Measurements from ENCODE around the gene TBC1D22A. TPM values are rescaled to one million over a fixed set of nuclear protein-coding genes. Genes with fewer than 3 reads are reported as not detected.

Gene TBC1D22A
- total RNA-seq, 2 experiments from 2014 or later: 33.2 to 34.9 TPM

- DNase-seq: no peak
- Mint-ChIP-seq H3K4me1 (ENCODE audit: low read depth) (no peaks in the 10 kb centered on the region), H3K4me3 (no peak overlapping the region), H3K9me3 (no peaks in the 10 kb centered on the region), H3K36me3 (no peaks in the 10 kb centered on the region), H3K27me3 (no peaks in the 10 kb centered on the region), H3K27ac (no peak overlapping the region)
- ChIA-PET CTCF (no interaction called here), POLR2A (no interaction called here)
- intact Hi-C loops (cut with micrococcal nuclease): no loop called here
Observed at GRCh38 chr22:47031628-47031915, 269.1 kb downstream of the TBC1D22A start.

GRCh38 chr22:47032091-47032943 lies 269.9 kb downstream of the TBC1D22A start:
- DNase-seq: no peak
- Mint-ChIP-seq H3K27me3 (no peaks in the 10 kb centered on the region), H3K9me3 (no peaks in the 10 kb centered on the region), H3K4me1 (ENCODE audit: low read depth) (no peaks in the 10 kb centered on the region), H3K4me3 (no peak overlapping the region), H3K27ac (no peak overlapping the region), H3K36me3 (no peaks in the 10 kb centered on the region)
- CTCF ChIA-PET: no interaction called here
- POLR2A ChIA-PET: no interaction called here
- intact Hi-C loops (cut with micrococcal nuclease): no loop called here

- intact Hi-C loops (cut with micrococcal nuclease): no loop called here
- H3K9me3 Mint-ChIP-seq: no peaks in the 10 kb centered on the region
- H3K36me3 Mint-ChIP-seq: no peaks in the 10 kb centered on the region
- POLR2A ChIA-PET: no interaction called here
- H3K27me3 Mint-ChIP-seq: no peaks in the 10 kb centered on the region
- DNase-seq: no peak
- H3K4me1 Mint-ChIP-seq (ENCODE audit: low read depth): no peaks in the 10 kb centered on the region
- no peak overlapping the region for H3K4me3 Mint-ChIP-seq
- CTCF ChIA-PET: no interaction called here
- no peak overlapping the region for H3K27ac Mint-ChIP-seq
Observed at GRCh38 chr22:47032956-47033647, 270.7 kb downstream of the TBC1D22A start.

- Mint-ChIP-seq H3K4me3 (no peak overlapping the region), H3K27me3 (no peaks in the 10 kb centered on the region), H3K9me3 (no peaks in the 10 kb centered on the region), H3K27ac (no peak overlapping the region), H3K36me3 (no peaks in the 10 kb centered on the region), H3K4me1 (ENCODE audit: low read depth) (no peaks in the 10 kb centered on the region)
- no peak for DNase-seq
- intact Hi-C loops (cut with micrococcal nuclease): no loop called here
- CTCF ChIA-PET: no interaction called here
- POLR2A ChIA-PET: no interaction called here
Observed at GRCh38 chr22:47033648-47034000, 271.2 kb downstream of the TBC1D22A start.

- no peak for DNase-seq
- POLR2A ChIA-PET: no interaction called here
Observed at GRCh38 chr22:47034076-47034808, 271.8 kb downstream of the TBC1D22A start.

GRCh38 chr22:47034905-47035419 lies 272.5 kb downstream of the TBC1D22A start:
- H3K36me3 Mint-ChIP-seq: peaks cover 1% of the 10 kb centered on the region
- no peak overlapping the region for H3K4me3 Mint-ChIP-seq
- peaks cover 3% of the 10 kb centered on the region for H3K4me1 Mint-ChIP-seq (ENCODE audit: low read depth)
- ChIA-PET POLR2A (no interaction called here), CTCF (no interaction called here)
- no peaks in the 10 kb centered on the region for H3K27me3 Mint-ChIP-seq
- no peak for DNase-seq
- no peaks in the 10 kb centered on the region for H3K9me3 Mint-ChIP-seq
- intact Hi-C loops (cut with micrococcal nuclease): no loop called here
- H3K27ac Mint-ChIP-seq: no peak overlapping the region

More at GRCh38 chr22:47034076-47034808, 271.8 kb downstream of the TBC1D22A start:
- Mint-ChIP-seq H3K4me1 (ENCODE audit: low read depth) (peaks cover 3% of the 10 kb centered on the region), H3K36me3 (no peaks in the 10 kb centered on the region), H3K4me3 (no peak overlapping the region), H3K9me3 (no peaks in the 10 kb centered on the region), H3K27ac (no peak overlapping the region), H3K27me3 (no peaks in the 10 kb centered on the region)
- CTCF ChIA-PET: no interaction called here
- intact Hi-C loops (cut with micrococcal nuclease): no loop called here

- intact Hi-C loops (cut with micrococcal nuclease): no loop called here
- no peak overlapping the region for H3K27ac Mint-ChIP-seq
Observed at GRCh38 chr22:47035425-47035881, 273.0 kb downstream of the TBC1D22A start.

GRCh38 chr22:47036352-47036751 lies 273.9 kb downstream of the TBC1D22A start:
- ChIA-PET CTCF (no interaction called here), POLR2A (no interaction called here)
- no peaks in the 10 kb centered on the region for H3K9me3 Mint-ChIP-seq
- intact Hi-C loops (cut with micrococcal nuclease): no loop called here
- H3K36me3 Mint-ChIP-seq: peaks cover 1% of the 10 kb centered on the region
- no peaks in the 10 kb centered on the region for H3K27me3 Mint-ChIP-seq
- no peak for DNase-seq
- H3K27ac Mint-ChIP-seq: no peak overlapping the region
- no peak overlapping the region for H3K4me3 Mint-ChIP-seq
- peaks cover 3% of the 10 kb centered on the region for H3K4me1 Mint-ChIP-seq (ENCODE audit: low read depth)

More at GRCh38 chr22:47035425-47035881, 273.0 kb downstream of the TBC1D22A start:
- Mint-ChIP-seq H3K4me1 (ENCODE audit: low read depth) (peaks cover 3% of the 10 kb centered on the region), H3K27me3 (no peaks in the 10 kb centered on the region), H3K4me3 (no peak overlapping the region), H3K36me3 (peaks cover 1% of the 10 kb centered on the region), H3K9me3 (no peaks in the 10 kb centered on the region)
- DNase-seq: no peak
- POLR2A ChIA-PET: no interaction called here
- CTCF ChIA-PET: no interaction called here

- no peak for DNase-seq
- H3K27me3 Mint-ChIP-seq: no peaks in the 10 kb centered on the region
- intact Hi-C loops (cut with micrococcal nuclease): no loop called here
- no peak overlapping the region for H3K27ac Mint-ChIP-seq
- CTCF ChIA-PET: no interaction called here
- no peaks in the 10 kb centered on the region for H3K9me3 Mint-ChIP-seq
- no peak overlapping the region for H3K4me3 Mint-ChIP-seq
- POLR2A ChIA-PET: no interaction called here
- H3K36me3 Mint-ChIP-seq: peaks cover 1% of the 10 kb centered on the region
- H3K4me1 Mint-ChIP-seq (ENCODE audit: low read depth): peaks cover 3% of the 10 kb centered on the region
Observed at GRCh38 chr22:47036936-47037485, 274.6 kb downstream of the TBC1D22A start.

GRCh38 chr22:47038206-47038835 lies 275.9 kb downstream of the TBC1D22A start:
- Mint-ChIP-seq H3K4me1 (ENCODE audit: low read depth) (peaks cover 6% of the 10 kb centered on the region), H3K27ac (no peak overlapping the region), H3K4me3 (no peak overlapping the region), H3K9me3 (no peaks in the 10 kb centered on the region), H3K27me3 (no peaks in the 10 kb centered on the region), H3K36me3 (peaks cover 1% of the 10 kb centered on the region)
- ChIA-PET POLR2A (no interaction called here), CTCF (no interaction called here)
- intact Hi-C loops (cut with micrococcal nuclease): no loop called here
- DNase-seq: no peak

- Mint-ChIP-seq H3K4me3 (no peak overlapping the region), H3K4me1 (ENCODE audit: low read depth) (peaks cover 15% of the 10 kb centered on the region), H3K36me3 (peaks cover 1% of the 10 kb centered on the region), H3K27me3 (no peaks in the 10 kb centered on the region), H3K27ac (no peak overlapping the region), H3K9me3 (no peaks in the 10 kb centered on the region)
- CTCF ChIA-PET: no interaction called here
- POLR2A ChIA-PET: no interaction called here
- intact Hi-C loops (cut with micrococcal nuclease): no loop called here
- no peak for DNase-seq
Observed at GRCh38 chr22:47039356-47039755, 276.9 kb downstream of the TBC1D22A start.
